ENCODE data around the gene BRD3OS. TPM values are rescaled to one million over a fixed set of nuclear protein-coding genes. Genes with fewer than 3 reads are reported as not detected.

The BRD3OS gene
- total and polyA plus RNA-seq, 2 of the 13 experiments (the other 11 are each of a cell fraction or from before 2014, with no cell fraction given) = 4.9 to 5.7 TPM

DNA sequence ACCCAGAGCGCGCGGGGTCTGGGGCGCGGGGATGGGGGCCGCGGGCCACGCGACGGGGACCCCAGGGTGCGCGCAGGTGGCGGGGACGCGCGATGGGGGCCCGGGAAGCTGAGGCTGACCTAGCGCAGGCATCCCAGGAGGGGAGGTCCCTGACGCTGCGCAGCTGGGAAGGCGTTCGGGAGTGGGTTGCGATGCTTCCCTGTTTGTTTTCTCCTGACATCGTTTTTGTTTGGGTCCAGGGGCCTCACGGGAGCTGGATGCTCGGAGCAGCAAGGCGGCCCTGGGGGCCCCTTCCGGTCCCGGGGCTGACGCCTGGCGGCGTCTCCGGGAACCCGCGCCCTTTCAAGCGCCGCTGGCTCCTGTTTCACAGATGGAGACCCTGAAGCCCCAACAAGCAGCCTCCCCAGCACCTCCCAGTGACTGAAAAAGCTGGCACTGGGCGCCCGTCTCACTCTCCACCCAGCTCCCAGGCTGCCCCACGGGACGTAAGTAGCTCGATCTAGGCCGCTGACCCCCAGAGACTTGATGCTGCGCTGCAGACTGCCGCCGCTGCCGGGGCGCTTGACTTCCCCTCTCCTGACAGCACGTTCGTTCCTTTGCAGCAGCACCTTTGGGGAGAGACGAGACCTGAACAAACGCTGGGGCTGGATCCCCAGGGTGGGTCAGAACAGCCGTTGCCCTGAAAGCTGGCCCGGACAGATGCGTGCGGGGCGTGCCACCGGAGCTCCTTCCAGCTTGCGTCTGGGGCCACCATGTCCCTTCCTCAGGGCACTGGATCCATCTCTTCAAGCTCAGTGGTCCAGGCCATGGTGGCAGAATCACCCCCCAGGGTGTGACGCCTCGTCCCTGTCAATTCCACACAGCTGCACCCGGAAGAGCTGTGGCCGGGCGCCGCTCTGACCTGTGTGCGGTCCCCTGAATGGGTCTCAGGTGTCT, 593 bp downstream of the BRD3OS start (continued):
- TF ChIP-seq, protein P1, sequence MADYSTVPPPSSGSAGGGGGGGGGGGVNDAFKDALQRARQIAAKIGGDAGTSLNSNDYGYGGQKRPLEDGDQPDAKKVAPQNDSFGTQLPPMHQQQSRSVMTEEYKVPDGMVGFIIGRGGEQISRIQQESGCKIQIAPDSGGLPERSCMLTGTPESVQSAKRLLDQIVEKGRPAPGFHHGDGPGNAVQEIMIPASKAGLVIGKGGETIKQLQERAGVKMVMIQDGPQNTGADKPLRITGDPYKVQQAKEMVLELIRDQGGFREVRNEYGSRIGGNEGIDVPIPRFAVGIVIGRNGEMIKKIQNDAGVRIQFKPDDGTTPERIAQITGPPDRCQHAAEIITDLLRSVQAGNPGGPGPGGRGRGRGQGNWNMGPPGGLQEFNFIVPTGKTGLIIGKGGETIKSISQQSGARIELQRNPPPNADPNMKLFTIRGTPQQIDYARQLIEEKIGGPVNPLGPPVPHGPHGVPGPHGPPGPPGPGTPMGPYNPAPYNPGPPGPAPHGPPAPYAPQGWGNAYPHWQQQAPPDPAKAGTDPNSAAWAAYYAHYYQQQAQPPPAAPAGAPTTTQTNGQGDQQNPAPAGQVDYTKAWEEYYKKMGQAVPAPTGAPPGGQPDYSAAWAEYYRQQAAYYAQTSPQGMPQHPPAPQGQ (CRISPR knock-in tag; IDR thresholded peaks at IDR 0.05; ENCODE audit: borderline replicate concordance) = no peak
- TF ChIP-seq ARNT (IDR thresholded peaks at IDR 0.05) (no peak), NFE2L2 (IDR thresholded peaks at IDR 0.05; ENCODE audit: low read length) (no peak)

DNA sequence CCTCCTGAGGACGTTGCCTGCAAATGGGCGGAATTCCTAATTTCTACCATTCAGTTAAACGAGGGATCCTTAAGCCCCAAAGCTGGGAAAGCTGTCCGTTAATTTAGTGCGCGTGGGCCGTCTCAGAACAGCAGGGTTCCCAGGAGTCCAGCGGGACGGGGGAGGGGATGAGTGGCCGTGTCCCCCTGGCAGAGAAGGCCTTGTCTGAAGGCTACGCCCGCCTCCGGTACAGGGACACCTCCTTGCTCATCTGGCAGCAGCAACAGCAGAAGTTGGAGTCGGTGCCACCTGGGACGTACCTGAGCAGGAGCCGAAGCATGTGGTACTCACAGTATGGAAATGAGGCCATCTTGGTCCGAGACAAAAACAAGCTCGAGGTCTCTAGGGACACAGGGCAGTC, 1.3 kb downstream of the BRD3OS start:
- intact Hi-C loops (cut with micrococcal nuclease; ENCODE audit: unreplicated experiment) (loop anchor here (5.0 kb wide), 1 partner anchor 41 kb away; the partner anchor contains the start of gene BRD3), in situ Hi-C loops (cut with HindIII; ENCODE audit: extremely low pct_ligation_motif_present, low pct_unique_long_range_greater_than_20kb) (no loop called here)
- no peaks in the 10 kb centered on the region for H3K9me3 ChIP-seq (ENCODE audit: low read length)
- peaks cover 29% of the 10 kb centered on the region for H3K4me1 ChIP-seq (ENCODE audit: insufficient read depth, low read length)
- no peak for DNase-seq (ENCODE audit: low spot score)
- H2AFZ ChIP-seq (ENCODE audit: low read length) = no peak overlapping the region
- no peak overlapping the region; the same call in 1 of the 2 replicates for H3K9ac ChIP-seq (ENCODE audit: insufficient read depth, low read depth, low read length)
- TF ChIP-seq ZNF441 (CRISPR knock-in tag; IDR thresholded peaks at IDR 0.05; ENCODE audit: borderline replicate concordance) (no peak), ZBTB1 (CRISPR knock-in tag; IDR thresholded peaks at IDR 0.05; ENCODE audit: borderline replicate concordance) (no peak), ERF (CRISPR knock-in tag; IDR thresholded peaks at IDR 0.05) (no peak), CCAR2 (optimal IDR thresholded peaks at IDR 0.05; ENCODE audit: low read depth, low read length) (no peak), MIXL1 (CRISPR knock-in tag; IDR thresholded peaks at IDR 0.05) (no peak), NRL (CRISPR knock-in tag; IDR thresholded peaks at IDR 0.05; ENCODE audit: borderline replicate concordance) (no peak), ZNF850 (CRISPR knock-in tag; conservative IDR thresholded peaks at IDR 0.05) (no peak), NR3C1 (CRISPR knock-in tag; IDR thresholded peaks at IDR 0.05) (no peak), CREM (IDR thresholded peaks at IDR 0.05) (no peak), CREM (CRISPR knock-in tag; IDR thresholded peaks at IDR 0.05) (no peak), ESRRA (CRISPR knock-in tag; IDR thresholded peaks at IDR 0.05; ENCODE audit: low read depth) (no peak)
- TF ChIP-seq, protein P2, sequence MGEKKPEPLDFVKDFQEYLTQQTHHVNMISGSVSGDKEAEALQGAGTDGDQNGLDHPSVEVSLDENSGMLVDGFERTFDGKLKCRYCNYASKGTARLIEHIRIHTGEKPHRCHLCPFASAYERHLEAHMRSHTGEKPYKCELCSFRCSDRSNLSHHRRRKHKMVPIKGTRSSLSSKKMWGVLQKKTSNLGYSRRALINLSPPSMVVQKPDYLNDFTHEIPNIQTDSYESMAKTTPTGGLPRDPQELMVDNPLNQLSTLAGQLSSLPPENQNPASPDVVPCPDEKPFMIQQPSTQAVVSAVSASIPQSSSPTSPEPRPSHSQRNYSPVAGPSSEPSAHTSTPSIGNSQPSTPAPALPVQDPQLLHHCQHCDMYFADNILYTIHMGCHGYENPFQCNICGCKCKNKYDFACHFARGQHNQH (CRISPR knock-in tag; IDR thresholded peaks at IDR 0.05) = no peak
- TF ChIP-seq, protein P3, sequence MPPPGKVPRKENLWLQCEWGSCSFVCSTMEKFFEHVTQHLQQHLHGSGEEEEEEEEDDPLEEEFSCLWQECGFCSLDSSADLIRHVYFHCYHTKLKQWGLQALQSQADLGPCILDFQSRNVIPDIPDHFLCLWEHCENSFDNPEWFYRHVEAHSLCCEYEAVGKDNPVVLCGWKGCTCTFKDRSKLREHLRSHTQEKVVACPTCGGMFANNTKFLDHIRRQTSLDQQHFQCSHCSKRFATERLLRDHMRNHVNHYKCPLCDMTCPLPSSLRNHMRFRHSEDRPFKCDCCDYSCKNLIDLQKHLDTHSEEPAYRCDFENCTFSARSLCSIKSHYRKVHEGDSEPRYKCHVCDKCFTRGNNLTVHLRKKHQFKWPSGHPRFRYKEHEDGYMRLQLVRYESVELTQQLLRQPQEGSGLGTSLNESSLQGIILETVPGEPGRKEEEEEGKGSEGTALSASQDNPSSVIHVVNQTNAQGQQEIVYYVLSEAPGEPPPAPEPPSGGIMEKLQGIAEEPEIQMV (CRISPR knock-in tag; IDR thresholded peaks at IDR 0.05; ENCODE audit: low read depth) = no peak
- H3K4me3 ChIP-seq (replicated peaks in 1 of 3; ENCODE audit: insufficient read depth in 1 of 3, low read depth in 2 of 3, low read length in 3 of 3) = peak overlapping the region in 1 of 3 experiments; percentile 85; a peak in 2 of 6 replicates
- FAIRE-seq = no peak
- CTCF ChIA-PET (ENCODE audit: low intra/inter-chr PET ratio, low total read pairs) = no interaction called here
- peak overlapping the region; percentile 89 for H3K4me2 ChIP-seq (ENCODE audit: low read depth, low read length)
- 96% methylated on average over 18 of the region's 18 CpGs for WGBS (ENCODE audit: low lambda C conversion rate)
- H3K27ac ChIP-seq (ENCODE audit: extremely low read length, insufficient read depth, low read length) = no peak overlapping the region
- H3K79me2 ChIP-seq (ENCODE audit: insufficient read depth, low read length) = no peaks in the 10 kb centered on the region
- H3K27me3 ChIP-seq (ENCODE audit: control insufficient read depth in 1 of 2, insufficient read depth in 2 of 2, low read length in 2 of 2) = no peaks in the 10 kb centered on the region
- peaks cover 0 to 8% of the 10 kb centered on the region in 2 experiments; a peak in 2 of 5 replicates for H3K36me3 ChIP-seq (replicated peaks in 1 of 2; ENCODE audit: control insufficient read depth in 1 of 2, insufficient read depth in 2 of 2, low read length in 2 of 2)
- BruUV-seq (replicated peaks) = no TSS peak
- H4K20me1 ChIP-seq (ENCODE audit: insufficient read depth, low read length) = no peaks in the 10 kb centered on the region
- no peak for ATAC-seq
- POLR2A ChIA-PET = no interaction called here
